OCI-LY3 (cell line): ENCODE measurements around the gene F11R.

Experiments
- CTCF ChIP-seq: fragments of 200-600, 300-600 bp; sonication (generic); IDR thresholded peaks from 2 replicates; pipeline ENCODE4 v1.5.1; 2014; ENCODE audit warnings: antibody characterized with exemption, low read length, low read depth
- EZH2phosphoT487 ChIP-seq: fragments of 200-600 bp; shearing (Covaris generic); IDR thresholded peaks from 2 replicates; pipeline ENCODE4 v1.6.1; 2018; ENCODE audit warnings: antibody characterized with exemption, mixed run types, low read depth

DNA sequence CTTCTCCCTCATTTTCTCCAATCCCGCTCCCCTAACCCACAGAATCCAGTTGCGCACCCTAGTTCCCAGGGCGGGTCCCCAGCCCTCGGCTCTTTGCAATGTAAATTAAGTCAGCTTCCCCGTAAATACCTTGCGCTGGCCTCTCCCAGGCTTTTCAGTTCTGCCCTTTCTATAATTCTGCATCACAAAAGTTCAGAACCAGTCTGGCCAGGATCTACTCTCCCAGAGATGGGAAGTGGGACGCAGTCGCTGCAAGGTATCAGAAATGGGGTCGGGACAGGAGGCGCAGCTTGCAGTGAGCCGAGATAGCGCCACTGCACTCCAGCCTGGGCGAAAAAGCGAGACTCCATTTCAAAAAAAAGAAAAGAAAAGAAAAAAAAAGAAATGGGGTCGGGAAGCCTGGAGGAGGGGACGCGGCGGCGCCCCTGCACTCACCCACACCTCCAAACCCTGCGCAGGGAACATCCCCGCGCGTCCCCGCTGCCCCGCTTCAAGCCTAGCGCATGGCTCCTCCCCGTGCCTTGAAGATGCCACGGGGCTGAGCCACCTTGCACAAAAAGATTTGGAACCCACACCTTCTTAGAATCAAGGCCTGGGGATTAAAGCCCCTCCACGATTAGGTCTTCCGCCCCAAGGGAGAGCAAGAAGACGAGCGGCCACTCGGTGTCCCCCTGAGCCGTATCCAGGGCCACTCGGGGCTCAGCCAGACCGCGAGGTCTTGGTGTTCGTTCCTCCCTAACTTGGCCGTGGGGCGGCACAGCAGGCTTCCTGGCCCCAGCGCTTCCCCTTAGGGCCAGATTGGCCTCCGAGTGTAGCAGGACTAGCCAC lies 39.2 kb downstream of the F11R start:
- no peak for TF ChIP-seq CTCF
- TF ChIP-seq EZH2phosphoT487: no peak
